Sigmoid colon (tissue), 7 donors: ENCODE results near the gene ICE1. TPM values are rescaled to one million over a fixed set of nuclear protein-coding genes. Genes with fewer than 3 reads are reported as not detected.
"Not testable (repeated sequence)": the region's sequence is repeated elsewhere in the genome, so short reads cannot be mapped to it uniquely, and the experiment has no call there.

Experiments used
- DNase-seq: peaks from one replicate; pipeline ENCODE4 v3.0.0-alpha.2; 2019
- H3K27ac ChIP-seq, 4 donors: fragments of 200-600 bp; sonication (generic); one replicate each; pipeline ENCODE4 v1.5.1; 2016 to 2019; ENCODE audit warnings: mild to moderate bottlenecking in 1 of 4
- H3K27me3 ChIP-seq, 3 donors: fragments of 200-600 bp; sonication (generic); one replicate each; pipeline ENCODE4 v1.5.1; 2019; ENCODE audit warnings: mild to moderate bottlenecking in 1 of 3
- H3K36me3 ChIP-seq, 4 donors: fragments of 200-600 bp; sonication (generic); one replicate each; pipeline ENCODE4 v1.5.1; 2016 to 2019
- H3K4me1 ChIP-seq, 4 donors: fragments of 200-600 bp; sonication (generic); one replicate each; pipeline ENCODE4 v1.5.1; 2017 to 2019
- H3K4me3 ChIP-seq, 4 donors: fragments of 200-600 bp; sonication (generic); one replicate each; pipeline ENCODE4 v1.5.1; 2017 to 2019; ENCODE audit warnings: mild to moderate bottlenecking in 2 of 4, moderate library complexity in 1 of 4
- H3K9me3 ChIP-seq, 4 donors: fragments of 200-600 bp in 3 of 4; sonication (generic) in 3 of 4; one replicate each; pipeline versions ENCODE4 v1.5.1 to v1.6.1; 2013 to 2019
- CTCF ChIP-seq, 4 experiments: fragments of 450-650 bp in 3 of 4; fragments of 200-600 bp in 1 of 4; IDR thresholded peaks; one replicate each; pipeline ENCODE4 v1.5.1; 2016 to 2019; ENCODE audit warnings: antibody characterized with exemption in 4 of 4, mild to moderate bottlenecking in 3 of 4, moderate library complexity in 2 of 4
- EP300 ChIP-seq, 4 donors: sonication (generic); formaldehyde crosslinking; IDR thresholded peaks; one replicate each; pipeline ENCODE4 v1.6.1; 2017; ENCODE audit warnings: antibody characterized with exemption in 4 of 4
- POLR2A ChIP-seq, 2 donors: fragments of 450-650 bp; IDR thresholded peaks; one replicate each; pipeline ENCODE4 v1.6.1; 2016; ENCODE audit warnings: antibody characterized with exemption in 2 of 2, mild to moderate bottlenecking in 2 of 2, moderate library complexity in 2 of 2
- POLR2AphosphoS5 ChIP-seq, 4 donors: sonication (generic); formaldehyde crosslinking; IDR thresholded peaks; one replicate each; pipeline ENCODE4 v1.6.1; 2017; ENCODE audit warnings: antibody characterized with exemption in 4 of 4
- WGBS, 2 donors: extraction: QIAGEN DNeasy Blood & Tissue Kit; methylation state at CpG; one replicate each; pipeline ENCODE4 v1.1.7; 2013; 5-methylcytosine and 5-hydroxymethylcytosine counted together
- intact Hi-C: fragments of 100-400 bp; cut with DNase I; formaldehyde crosslinking; loops from one replicate; pipeline ENCODE4 v1.15.1; 2023
- polyA plus RNA-seq, 3 donors: library from polyadenylated mRNA; stranded (reverse); fragments of 200-250 nt; gene quantifications; one replicate each; pipeline ENCODE4 v1.2.3, GENCODE V29; 2013
- total RNA-seq, 4 donors: library from RNA; depleted of rRNA; stranded (reverse); fragments of >200 nt; gene quantifications; one replicate each; pipeline ENCODE4 v1.1.0, GENCODE V29; 2016
- donor health status: healthy with polysubstance abuse.
- donor health status: Bipolar disorder and iron deficiency.
- donor health status: healthy.

ICE1 gene
- total and polyA plus RNA-seq, 7 donors = 4.4 to 32.6 (median 28.1) TPM

- 89 to 90% methylated on average over 11 of the region's 11 CpGs for WGBS, 2 donors
- no peaks in the 10 kb centered on the region for H3K36me3 ChIP-seq
- H3K9me3 ChIP-seq = no peaks in the 10 kb centered on the region
- intact Hi-C loops = no loop called here
- H3K4me1 ChIP-seq = no peaks in the 10 kb centered on the region
- DNase-seq = no peak
- TF ChIP-seq POLR2AphosphoS5 (IDR thresholded peaks at IDR 0.05) (no peak), POLR2A (IDR thresholded peaks at IDR 0.05) (no peak), EP300 (IDR thresholded peaks at IDR 0.05) (no peak), CTCF (IDR thresholded peaks at IDR 0.05) (no peak)
- no peaks in the 10 kb centered on the region for H3K27me3 ChIP-seq
- H3K4me3 ChIP-seq = no peak overlapping the region
- H3K27ac ChIP-seq = no peak overlapping the region
Observed at GRCh38 chr5:5384660-5385330, 37.7 kb upstream of the ICE1 start.

- Histone ChIP-seq H3K9me3 (no peaks in the 10 kb centered on the region), H3K4me1 (no peaks in the 10 kb centered on the region), H3K27ac (no peak overlapping the region), H3K4me3 (no peak overlapping the region), H3K27me3 (no peaks in the 10 kb centered on the region), H3K36me3 (no peaks in the 10 kb centered on the region)
- 66 to 88% methylated on average over 8 of the region's 8 CpGs for WGBS, 2 donors
- DNase-seq = no peak
- TF ChIP-seq CTCF (IDR thresholded peaks at IDR 0.05) = no peak
- TF ChIP-seq POLR2AphosphoS5 (IDR thresholded peaks at IDR 0.05) = no peak
- no peak for TF ChIP-seq EP300 (IDR thresholded peaks at IDR 0.05)
- no peak for TF ChIP-seq POLR2A (IDR thresholded peaks at IDR 0.05)
- intact Hi-C loops = no loop called here
Observed at GRCh38 chr5:5385331-5385662, 37.2 kb upstream of the ICE1 start.

GRCh38 chr5:5386329-5386728 is 36.1 kb upstream of the ICE1 start:
- Histone ChIP-seq H3K4me1 (no peaks in the 10 kb centered on the region), H3K4me3 (no peak overlapping the region), H3K9me3 (no peaks in the 10 kb centered on the region), H3K27ac (no peak overlapping the region), H3K27me3 (no peaks in the 10 kb centered on the region), H3K36me3 (no peaks in the 10 kb centered on the region)
- DNase-seq = no peak
- WGBS, 2 donors = 93 to 94% methylated on average over 2 of the region's 2 CpGs
- TF ChIP-seq POLR2A (IDR thresholded peaks at IDR 0.05) = no peak
- no peak for TF ChIP-seq EP300 (IDR thresholded peaks at IDR 0.05)
- TF ChIP-seq CTCF (IDR thresholded peaks at IDR 0.05) = no peak
- no peak for TF ChIP-seq POLR2AphosphoS5 (IDR thresholded peaks at IDR 0.05)
- intact Hi-C loops = no loop called here

GRCh38 chr5:5387192-5387591 is 35.3 kb upstream of the ICE1 start:
- Histone ChIP-seq H3K27me3 (no peaks in the 10 kb centered on the region), H3K27ac (no peak overlapping the region), H3K9me3 (no peaks in the 10 kb centered on the region), H3K4me1 (no peaks in the 10 kb centered on the region), H3K4me3 (no peak overlapping the region), H3K36me3 (no peaks in the 10 kb centered on the region)
- WGBS, 2 donors = 70 to 93% methylated on average over 2 of the region's 2 CpGs
- no peak for DNase-seq
- intact Hi-C loops = no loop called here
- TF ChIP-seq CTCF (IDR thresholded peaks at IDR 0.05) (no peak), POLR2A (IDR thresholded peaks at IDR 0.05) (no peak), EP300 (IDR thresholded peaks at IDR 0.05) (no peak), POLR2AphosphoS5 (IDR thresholded peaks at IDR 0.05) (no peak)

GRCh38 chr5:5387777-5388176 is 34.7 kb upstream of the ICE1 start:
- no peaks in the 10 kb centered on the region for H3K36me3 ChIP-seq
- no peaks in the 10 kb centered on the region for H3K27me3 ChIP-seq

GRCh38 chr5:5390121-5390869 is 32.2 kb upstream of the ICE1 start:
- H3K36me3 ChIP-seq, DNase-seq, intact Hi-C loops, H3K4me1 ChIP-seq, H3K4me3 ChIP-seq, H3K27ac ChIP-seq, H3K9me3 ChIP-seq, H3K27me3 ChIP-seq: not testable (repeated sequence)
- 84 to 90% methylated on average over 12 of the region's 12 CpGs for WGBS, 2 donors

More at GRCh38 chr5:5387777-5388176, 34.7 kb upstream of the ICE1 start:
- Histone ChIP-seq H3K4me3 (no peak overlapping the region), H3K27ac (no peak overlapping the region), H3K4me1 (no peaks in the 10 kb centered on the region), H3K9me3 (no peaks in the 10 kb centered on the region)
- no peak for TF ChIP-seq POLR2A (IDR thresholded peaks at IDR 0.05)
- 13 to 37% methylated on average over 1 of the region's 1 CpG for WGBS, 2 donors
- intact Hi-C loops = no loop called here
- no peak for DNase-seq

- H3K27ac ChIP-seq, DNase-seq, H3K4me1 ChIP-seq, H3K27me3 ChIP-seq, H3K9me3 ChIP-seq, H3K36me3 ChIP-seq, intact Hi-C loops, H3K4me3 ChIP-seq: not testable (repeated sequence)
- WGBS, 2 donors = 93 to 94% methylated on average over 2 of the region's 2 CpGs
Observed at GRCh38 chr5:5392504-5392903, 30.0 kb upstream of the ICE1 start.

GRCh38 chr5:5394384-5394986 is 28.0 kb upstream of the ICE1 start:
- intact Hi-C loops, H3K4me1 ChIP-seq, H3K4me3 ChIP-seq, DNase-seq, H3K9me3 ChIP-seq, H3K36me3 ChIP-seq, H3K27ac ChIP-seq, H3K27me3 ChIP-seq: not testable (repeated sequence)
- WGBS, 2 donors = 65 to 69% methylated on average over 6 of the region's 6 CpGs
